Urothelium cell line (cell line): ENCODE results near the gene ELMO1.
A peak's percentile ranks its signal among the peaks of the same experiment; 100 is the strongest.

Source experiments
- DNase-seq: peaks from one replicate; pipeline ENCODE4 v3.0.0; 2011; ENCODE audit warnings: low spot score, mixed read lengths
- FAIRE-seq: peaks from 2 replicates; lab custom pipeline; 2011; peaks lifted over from hg19 to GRCh38; lab: Jason Lieb, UNC

Gene ELMO1

DNA sequence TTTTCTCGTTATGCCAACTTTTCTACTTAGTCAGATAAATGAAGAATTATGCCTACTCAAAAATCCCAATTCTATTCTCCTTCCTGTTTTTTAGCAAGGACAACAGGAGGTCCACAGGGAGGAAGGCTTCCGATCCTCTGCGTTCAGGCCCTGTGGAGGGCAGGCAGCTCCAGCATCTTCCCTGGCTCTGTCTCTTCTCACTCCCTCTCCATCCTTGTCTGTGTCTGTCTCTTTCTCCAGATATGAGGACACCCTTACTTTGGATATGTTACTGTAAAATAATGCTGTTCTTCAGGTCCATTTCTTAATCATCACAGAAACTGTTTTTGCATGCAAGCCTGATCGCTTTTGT lies 166.6 kb downstream of the ELMO1 start:
- no peak for DNase-seq
- FAIRE-seq, result no peak

DNA sequence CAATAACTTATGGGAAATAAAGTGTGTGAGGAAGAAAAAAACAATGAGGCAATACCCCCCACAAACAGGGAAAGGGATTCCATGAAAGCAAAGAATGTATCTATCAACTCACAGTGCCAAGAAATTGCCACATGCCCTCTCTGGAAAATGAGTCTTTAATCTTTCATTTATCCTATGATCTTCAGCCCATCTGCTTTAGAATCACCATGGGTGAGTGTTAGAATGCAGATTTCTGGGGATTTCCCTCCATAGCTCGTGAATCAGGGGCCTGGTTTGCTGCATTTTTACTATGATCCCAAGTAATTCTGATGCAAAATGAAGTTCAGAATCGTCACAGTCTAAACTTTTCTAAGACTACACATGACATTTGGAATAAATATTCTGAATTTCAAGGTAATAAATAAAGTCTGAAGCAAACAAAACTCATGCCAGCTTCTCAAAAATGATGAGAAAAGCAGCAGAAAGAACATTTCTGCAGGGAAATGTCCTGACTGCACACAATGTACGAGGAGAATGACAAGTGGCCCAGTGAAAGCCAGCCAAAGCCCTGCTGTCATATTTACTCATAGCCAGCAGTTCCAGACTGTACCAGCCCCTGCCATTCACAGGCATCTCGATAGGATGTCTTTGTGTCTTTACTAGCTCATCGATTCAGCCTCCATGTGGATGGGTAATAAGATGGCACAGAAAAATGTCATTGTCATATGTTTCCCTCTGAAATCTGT lies 167.1 kb downstream of the ELMO1 start:
- no peak for DNase-seq
- no peak for FAIRE-seq

DNA sequence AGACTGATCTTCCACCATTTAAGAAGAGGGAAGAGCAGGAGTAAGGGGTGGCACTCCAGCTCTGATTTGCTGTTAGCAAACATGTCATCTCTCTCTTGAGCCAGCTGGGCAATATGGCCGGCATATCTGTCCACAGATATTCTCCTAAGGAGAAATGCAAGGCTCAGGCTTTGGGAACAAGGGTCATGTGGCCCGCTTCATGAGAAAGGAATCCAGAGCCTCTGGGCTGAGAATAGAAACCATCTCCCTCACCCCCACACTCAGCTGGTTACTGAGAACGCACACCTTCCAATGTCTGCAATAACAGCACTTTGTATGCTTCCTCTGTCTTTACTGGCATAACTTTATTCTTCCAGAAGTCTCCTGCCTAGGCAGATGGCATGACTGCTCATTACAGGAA lies 171.2 kb downstream of the ELMO1 start:
- DNase-seq (no peak), FAIRE-seq (no peak)

DNA sequence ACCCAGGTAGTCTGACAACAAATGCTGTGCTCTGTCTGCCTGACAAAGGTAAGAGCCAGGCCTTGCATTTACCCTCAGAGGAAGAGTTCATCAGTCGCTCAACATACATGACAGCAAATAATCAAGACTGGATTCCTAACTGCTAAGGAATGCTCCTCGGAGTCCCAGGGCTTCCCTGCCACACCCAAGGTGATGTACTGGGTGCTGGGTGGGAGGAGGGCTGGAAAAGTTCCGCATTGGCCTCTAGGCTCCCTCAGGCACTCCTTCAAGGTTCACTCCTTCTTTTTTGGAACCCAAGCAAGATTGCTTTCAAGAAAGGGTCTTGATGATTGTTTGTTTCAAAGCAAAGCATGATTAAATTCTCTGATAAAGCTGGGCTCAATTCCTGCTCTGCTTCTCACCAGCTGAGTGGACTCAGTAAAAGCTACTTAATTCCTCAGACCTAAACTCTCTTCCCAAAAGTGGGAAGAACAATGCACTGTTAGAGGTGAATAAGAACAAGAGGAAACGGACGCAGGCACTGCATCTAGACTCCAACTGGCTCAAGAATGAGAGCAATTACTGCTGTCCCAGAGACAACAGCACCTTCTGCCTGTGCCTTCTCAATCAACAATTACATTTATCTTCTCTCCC lies 173.5 kb downstream of the ELMO1 start:
- DNase-seq, result no peak
- FAIRE-seq, result no peak

DNA sequence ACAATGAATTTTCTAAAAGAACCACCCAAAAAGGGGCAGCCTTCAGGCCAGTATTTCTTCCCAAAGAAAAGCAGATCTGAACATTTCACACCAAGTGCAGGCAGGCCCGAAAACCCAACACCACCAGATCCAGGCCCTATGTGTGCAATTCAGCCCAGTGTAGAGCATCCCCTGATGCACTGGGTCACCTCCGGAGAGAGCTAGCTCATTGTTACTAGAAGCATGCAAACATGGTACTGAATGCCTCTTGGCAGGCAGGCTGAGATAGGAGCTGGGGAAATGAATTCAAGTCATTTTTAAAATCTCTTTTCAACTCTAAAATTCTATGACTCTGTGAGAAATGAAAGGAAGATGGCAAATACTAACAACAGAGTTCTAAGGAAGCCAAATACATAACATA lies 174.8 kb downstream of the ELMO1 start:
- no peak for FAIRE-seq
- DNase-seq, result no peak

DNA sequence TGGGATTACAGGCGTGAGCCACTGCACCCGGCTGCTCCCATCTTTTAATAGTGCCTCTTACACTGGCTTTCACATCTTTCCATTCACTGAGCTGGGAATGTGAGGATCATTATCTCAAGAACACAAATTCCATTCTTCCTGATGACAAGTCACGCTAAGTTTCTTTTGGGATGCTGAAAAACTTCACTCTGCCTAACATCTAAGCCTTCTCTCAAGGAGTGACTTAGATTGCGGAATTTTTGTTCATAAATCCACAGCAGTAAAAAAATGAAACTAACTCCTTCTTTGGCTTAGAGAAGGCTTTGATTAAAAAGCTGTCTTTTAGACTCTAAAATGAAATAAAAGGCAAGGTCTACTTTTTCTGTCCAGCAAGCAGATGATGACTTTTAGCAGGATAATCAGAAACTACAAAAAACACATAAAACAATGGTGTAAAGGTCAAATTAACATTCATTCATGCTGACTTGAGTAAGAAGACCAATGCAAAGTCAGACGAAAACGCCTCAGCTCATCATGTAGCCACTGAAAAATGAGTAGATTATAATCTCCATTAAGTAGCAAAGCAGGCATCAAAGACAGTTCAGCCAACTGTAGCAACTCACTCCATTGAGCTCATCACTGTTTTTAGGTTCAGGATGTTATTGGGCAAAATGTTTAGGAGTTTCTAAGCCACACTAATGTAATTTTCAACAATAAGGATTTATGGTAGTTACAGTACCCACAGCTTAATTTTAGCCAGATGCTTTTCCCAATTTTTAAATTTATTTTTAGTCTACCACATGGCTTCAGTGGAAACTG lies 178.8 kb downstream of the ELMO1 start:
- FAIRE-seq, result no peak
- DNase-seq, result no peak

DNA sequence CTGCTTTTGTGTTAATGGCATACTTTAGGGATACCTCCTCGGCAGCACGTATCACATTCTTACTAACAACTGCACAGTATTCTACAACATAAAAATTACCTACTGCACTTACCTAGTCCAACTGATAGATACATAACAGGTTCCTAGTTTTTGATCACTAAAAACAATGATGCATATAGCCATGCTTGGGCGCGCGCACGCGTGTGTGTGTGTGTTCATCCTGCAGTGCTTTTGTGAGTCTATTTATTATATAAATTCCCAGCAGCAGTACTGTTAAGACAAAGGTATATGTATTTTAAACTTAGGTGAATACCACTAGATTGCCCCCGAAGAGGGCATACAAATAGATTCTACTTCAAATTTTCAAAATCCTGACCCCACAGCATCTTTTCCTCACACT lies 181.4 kb downstream of the ELMO1 start:
- DNase-seq (no peak), FAIRE-seq (no peak)

DNA sequence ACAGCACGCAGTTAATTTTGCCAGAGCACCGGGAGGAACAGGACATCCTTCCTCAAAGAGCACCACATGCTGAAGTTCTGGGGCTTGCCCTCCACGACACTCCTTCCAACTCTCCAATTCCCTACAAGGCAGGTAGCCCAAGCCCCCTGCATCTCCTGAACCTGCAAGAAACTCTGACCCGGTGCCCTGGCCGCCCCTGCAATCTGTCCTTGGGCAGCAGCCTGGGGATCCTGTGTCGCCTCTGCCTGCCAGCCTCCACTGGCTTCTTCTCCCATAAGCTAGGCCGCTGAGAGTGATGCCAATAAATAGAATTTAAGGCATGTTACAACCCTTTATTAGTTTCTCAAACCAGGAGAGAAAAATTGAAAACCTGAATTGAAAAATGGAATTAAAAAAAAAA lies 182.8 kb downstream of the ELMO1 start:
- DNase-seq, result no peak
- FAIRE-seq, result no peak

DNA sequence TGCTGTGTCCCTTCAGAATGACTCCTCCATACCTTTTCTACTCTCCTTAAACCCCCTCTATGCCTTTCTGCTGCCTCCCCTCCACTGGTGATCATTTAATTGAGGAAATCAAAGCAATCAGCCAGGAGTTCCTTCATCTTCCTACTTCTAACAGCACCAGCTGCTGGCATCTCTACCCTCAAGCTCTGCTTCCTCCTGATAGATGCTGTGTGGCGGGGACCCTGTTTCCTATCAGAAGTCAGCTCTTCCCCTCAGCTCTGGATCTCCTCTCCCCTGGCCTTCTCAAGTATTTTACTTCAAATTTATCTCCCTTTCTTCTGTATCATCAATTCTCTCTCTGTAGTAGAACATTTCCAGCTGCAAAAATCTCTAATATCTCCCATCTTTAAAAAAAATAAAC lies 183.7 kb downstream of the ELMO1 start:
- FAIRE-seq, result no peak

DNA sequence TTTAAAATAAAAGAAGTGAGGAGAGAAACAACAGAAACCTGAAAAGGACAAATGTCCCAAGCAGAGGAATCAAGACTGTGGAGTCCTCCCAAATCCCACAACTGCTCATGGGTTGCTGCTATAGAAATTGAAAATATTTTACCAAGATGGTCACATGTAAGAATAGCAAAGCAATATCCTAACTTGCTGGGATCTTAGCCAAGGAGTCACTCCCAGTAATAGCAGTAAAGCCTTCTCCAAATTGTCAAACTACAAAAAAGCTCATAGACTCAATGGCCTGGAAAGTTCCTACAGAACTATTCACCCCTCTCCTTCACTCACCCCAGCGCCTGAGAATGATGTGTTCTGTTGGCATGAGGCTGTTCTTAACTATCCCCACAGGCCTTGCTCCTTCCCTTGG lies 186.5 kb downstream of the ELMO1 start:
- DNase-seq (no peak), FAIRE-seq (no peak)

More for the DNA sequence above, 183.7 kb downstream of the ELMO1 start:
- DNase-seq, result no peak

DNA sequence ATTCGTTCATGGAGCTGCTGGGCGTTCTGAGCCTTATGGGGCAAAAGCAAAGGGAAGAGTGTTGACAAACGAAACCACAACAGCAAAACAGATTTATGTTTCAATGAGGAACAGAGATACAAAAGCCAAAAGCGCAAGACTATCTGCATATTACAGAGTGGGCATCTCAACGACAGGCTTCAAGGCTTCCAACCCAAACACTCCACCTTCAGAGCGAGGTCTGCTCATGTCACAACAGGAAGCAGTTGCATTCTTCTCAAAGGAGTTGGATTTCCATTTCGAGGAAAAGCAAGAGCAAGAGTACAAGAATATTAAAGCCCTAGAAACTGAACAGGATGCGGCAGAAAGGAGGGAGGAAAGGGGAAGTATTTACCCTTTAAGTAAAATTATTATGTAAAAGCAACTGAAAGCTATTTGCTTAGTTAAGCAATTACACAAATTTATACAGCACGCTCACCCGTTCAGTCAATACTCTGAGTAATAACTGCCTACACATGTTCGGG lies 189.3 kb downstream of the ELMO1 start:
- DNase-seq (no peak), FAIRE-seq (no peak)

DNA sequence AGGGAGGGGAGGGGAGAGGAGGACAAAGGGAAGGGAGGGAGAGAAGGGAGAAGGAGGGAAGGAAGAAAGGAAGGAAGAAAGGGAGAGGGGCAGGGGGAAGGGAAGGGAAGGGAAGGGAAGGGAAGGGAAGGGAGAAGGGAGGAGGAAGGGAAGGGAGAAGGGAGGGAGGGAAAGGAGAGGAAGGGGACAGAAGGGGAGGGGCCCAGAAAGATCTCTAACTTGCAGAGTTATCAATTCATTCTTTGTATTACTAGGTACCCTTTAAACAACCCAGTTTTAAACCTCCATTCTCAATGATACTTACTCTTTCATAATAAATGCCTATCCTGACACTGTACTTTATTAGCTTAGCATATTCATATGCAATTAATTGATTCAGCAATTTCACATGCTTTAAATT lies 192.0 kb downstream of the ELMO1 start:
- no peak for FAIRE-seq
- DNase-seq, result no peak

DNA sequence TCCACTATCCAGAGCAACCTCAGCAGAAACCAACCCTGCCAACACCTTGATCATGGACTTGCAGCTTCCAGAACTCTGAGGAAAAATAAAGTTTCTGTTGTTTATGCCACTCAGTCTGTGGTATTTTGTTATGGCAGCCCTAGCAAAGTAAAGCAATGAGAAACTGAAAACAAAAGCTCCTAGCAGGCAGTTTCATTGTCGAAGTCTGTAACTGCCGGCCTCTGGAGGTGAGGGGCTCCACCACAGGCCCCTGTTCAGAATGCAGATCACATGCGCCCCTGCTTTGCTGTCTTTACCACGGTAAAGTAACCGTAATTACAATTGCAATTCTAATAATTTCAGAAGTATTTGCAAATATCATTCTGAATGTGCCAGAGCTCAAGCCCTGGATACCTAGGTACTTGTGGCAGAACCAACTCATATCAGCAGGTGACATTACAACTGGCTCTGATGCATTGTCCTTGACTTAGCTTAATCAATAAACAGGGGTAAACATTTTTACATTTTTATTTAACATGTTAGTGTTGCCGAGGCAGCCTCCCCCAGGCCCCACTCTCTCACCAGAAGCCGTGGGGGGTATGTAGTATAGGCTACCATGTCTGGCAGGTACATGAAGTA lies 193.2 kb downstream of the ELMO1 start:
- DNase-seq (no peak), FAIRE-seq (no peak)

DNA sequence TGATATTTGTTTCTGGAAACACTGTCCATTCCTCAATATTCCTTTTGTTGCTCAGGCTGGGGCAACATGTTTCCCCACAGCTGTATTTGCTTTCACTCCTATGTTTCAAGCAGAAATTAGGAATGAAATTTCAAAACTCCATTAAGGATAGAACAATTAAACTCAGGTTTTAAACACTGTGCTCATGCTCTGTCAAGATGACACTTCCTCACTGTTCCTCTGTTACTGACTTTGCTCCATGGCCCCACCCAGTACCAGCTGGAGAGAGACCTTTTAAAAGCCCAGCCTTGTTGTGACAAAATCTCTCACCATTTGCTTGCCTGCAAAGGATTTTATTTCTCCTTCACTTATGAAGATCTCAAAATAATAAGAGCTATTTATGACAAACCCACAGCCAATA lies 197.4 kb downstream of the ELMO1 start:
- no peak for DNase-seq
- no peak for FAIRE-seq

DNA sequence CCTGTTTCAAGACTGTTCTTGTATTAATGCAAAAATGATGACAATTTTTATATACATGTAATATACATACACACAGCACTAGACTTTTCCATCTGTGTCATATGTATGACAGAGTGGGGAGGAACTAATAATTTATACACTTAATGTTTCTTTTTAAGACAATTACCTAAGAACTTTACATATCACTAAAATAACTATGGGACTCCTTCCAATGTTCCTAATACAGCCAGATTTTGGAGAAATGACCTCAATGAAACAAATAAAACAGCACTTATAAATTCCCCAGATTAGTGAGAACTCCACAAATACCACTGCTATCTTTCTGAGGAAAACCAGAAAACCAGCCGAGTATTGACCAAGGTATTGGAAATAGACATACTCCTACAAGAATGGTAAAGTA lies 199.4 kb downstream of the ELMO1 start:
- FAIRE-seq (no peak), DNase-seq (no peak)

DNA sequence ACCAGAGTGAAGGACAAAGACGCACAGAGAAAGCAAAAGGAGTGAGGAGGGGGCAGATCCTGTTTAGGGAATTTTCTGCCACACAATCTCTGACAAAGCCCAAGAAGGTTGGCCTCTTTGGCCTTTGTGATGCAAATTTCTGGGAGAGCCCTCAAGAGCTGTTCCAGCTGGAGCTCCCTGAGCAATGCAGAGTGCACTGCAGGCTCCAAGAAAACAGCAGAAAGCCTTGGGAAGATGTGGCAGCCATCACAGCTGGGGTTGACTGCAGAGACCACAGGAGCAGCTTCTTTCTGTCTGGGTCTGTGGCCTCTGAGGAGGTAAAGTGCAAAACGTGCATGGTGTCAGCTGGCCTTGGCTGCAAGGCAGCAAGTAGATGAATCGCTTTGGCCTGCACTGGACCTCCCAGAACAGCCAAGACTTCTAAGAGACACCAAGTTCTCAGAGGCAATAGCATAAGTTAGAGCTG lies 200.2 kb downstream of the ELMO1 start:
- no peak for DNase-seq
- peak; percentile 56 for FAIRE-seq

DNA sequence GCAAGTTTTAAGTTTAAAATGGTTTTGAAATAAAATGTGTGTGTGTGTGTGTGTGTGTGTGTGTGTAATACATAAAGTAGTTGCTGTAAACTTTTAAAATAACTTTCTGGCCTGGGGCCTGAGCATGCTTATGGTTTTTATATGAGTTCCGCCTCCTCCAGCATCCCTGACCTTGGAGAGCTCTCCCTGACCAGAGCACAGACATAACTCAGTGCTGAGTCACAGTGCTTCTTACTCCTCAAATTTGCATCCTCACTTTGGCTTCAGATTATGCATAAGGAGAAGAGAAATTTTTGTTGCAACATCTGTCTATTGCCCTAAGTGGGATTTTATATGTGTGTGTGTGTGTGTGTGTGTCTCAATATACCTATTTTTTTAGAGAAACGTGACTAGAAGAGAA lies 200.8 kb downstream of the ELMO1 start:
- FAIRE-seq, result no peak
- peak; percentile 56 for DNase-seq

DNA sequence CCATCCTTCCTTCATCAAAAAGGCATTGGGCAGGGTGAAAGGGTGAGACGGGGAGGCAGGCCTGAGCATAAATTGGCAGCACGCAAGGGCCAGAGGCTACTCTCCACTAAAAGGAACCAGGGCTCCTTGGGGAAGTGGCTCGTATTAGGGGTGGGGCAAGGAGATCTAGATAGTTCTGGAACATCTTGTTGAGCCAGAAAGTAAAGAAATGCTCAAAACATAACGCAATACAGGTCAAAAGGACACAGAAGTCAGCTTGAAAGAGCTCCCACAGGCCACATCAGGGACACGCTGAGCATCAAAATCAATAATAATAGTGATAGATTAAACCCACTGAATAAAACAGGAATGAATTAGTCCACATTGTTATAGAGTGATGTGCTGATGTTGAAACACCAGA lies 203.1 kb downstream of the ELMO1 start:
- no peak for DNase-seq

DNA sequence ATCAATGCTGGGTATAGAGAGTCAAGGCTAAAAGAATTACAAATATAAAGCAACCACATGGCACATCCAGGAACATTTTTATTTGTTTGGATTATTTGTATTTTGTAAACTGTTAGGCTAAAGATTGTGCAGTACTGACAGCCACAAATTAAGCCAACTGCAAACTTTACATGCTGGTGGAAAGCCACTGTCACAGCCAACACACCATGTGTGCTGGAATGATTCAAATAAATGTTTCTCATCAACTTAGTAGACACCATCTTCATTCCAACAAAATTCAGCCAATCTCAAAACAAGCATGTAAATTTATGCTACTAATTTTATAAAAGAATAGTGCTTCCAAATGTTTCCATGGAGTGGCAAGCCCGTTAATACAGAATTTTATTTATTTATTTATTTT lies 211.8 kb downstream of the ELMO1 start:
- no peak for DNase-seq
- no peak for FAIRE-seq

More for the DNA sequence above, 203.1 kb downstream of the ELMO1 start:
- FAIRE-seq, result no peak

DNA sequence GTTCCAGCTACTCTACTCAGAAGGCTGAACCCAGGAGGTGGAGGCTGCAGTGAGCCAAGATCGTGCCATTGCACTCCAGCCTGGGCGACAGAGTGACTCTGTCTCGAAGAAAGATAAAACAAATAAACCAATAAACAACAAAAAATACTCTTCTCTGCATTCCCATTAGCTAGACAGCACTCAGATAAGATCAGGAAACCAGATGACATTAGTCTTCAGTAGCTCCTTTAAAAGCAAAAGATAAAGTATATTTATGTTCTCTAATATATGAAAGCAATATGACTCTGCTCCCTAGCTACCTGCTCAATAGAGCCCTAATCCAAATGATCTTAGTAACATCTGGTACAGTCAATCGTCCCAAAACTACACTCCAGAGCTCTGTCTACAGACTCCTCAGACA lies 212.9 kb downstream of the ELMO1 start:
- no peak for FAIRE-seq
- DNase-seq, result no peak

DNA sequence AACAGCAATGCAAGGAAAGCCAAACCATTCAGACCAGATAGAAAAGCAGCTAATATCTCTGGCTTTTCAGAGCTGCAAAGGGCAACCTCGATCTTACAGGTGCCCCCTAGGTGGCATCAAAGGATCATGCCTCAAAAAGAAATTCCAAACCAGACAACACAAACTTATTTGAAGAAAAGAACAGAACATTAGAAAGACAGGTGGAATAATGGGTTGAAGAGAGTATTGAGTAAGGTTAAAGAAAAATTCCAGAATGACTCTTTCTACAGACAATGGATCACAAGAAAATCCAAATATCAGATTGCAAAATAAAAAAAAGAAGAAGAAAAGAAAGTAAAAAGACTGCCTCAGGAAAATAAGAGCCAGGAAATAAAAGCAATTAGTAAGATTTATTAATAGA lies 213.7 kb downstream of the ELMO1 start:
- no peak for FAIRE-seq
- DNase-seq, result peak; percentile 48
